ENCODE results near the gene EFCAB11.
A peak's percentile ranks its signal among the peaks of the same experiment; 100 is the strongest.

Gene EFCAB11

GRCh38 chr14:89956661-89957009, 2.1 kb upstream of the EFCAB11 start:
- DNase-seq, result no peak

GRCh38 chr14:89955745-89956660, 1.5 kb upstream of the EFCAB11 start, which contains the start of gene TDP1:
Gene TDP1, plus strand, starts transcription at chr14:89955927. Its CDS starts 7,188 bp downstream, at chr14:89963115.
- peak; percentile 92 to 94 for DNase-seq

- DNase-seq, result peak in 1 of 2 experiments; percentile 45
Measured at GRCh38 chr14:89955022-89955744, 653 bp upstream of the EFCAB11 start.

- no peak for DNase-seq
Measured at GRCh38 chr14:89953602-89954001, 928 bp downstream of the EFCAB11 start.

- no peak for DNase-seq
Measured at GRCh38 chr14:89952576-89952975, 2.0 kb downstream of the EFCAB11 start.

GRCh38 chr14:89947344-89947743, 7.2 kb downstream of the EFCAB11 start:
- DNase-seq, result no peak

DNA sequence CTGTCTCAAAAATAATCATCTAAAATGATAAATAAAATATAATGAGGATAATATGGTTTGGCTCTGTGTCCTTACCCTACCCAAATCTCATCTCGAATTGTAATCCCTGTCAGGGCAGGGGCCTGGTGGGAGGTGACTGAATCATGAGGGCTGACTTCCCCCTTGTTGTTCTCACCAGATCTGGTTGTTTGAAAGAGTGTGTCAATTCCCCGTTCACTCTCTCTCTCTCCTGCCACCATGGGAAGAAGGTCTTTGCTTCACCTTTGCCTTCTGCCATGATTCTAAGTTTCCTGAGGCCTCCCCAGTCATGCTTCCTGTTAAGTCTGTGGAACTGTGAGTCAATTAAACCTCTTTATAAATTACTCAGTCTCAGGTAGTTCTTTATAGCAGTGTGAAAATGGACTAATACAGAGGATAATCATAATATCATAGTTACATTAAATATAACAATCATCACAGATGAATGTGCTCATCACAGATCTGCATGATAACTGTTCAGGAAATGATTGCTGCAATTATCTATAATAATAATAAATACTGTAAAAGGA, 12.6 kb downstream of the EFCAB11 start:
- no peak for DNase-seq

DNA sequence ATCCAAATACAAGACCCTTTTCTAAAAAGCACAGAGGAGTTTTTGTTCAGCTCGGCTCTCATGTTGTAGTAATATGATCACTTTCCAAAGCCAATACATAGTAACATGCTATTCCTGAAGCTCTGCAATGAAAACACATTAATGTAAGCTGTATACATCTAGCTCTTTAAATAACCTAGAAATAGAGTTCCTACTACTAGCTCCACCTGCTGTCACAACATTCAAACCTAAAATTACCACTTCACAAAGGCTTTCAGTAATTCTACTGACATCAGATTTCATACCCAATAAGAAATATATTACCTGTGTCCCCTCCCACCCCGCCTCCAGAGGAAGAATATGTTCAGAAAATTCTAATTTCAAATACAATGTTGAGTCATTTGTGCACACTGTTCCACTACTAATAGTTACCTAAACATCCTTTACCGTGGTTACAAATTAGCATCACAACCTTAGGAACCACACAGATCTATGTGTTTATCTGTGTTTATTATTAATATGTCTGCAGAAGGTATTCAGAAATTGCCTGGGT, 17.8 kb downstream of the EFCAB11 start:
- DNase-seq, result peak; percentile 10 to 32

DNA sequence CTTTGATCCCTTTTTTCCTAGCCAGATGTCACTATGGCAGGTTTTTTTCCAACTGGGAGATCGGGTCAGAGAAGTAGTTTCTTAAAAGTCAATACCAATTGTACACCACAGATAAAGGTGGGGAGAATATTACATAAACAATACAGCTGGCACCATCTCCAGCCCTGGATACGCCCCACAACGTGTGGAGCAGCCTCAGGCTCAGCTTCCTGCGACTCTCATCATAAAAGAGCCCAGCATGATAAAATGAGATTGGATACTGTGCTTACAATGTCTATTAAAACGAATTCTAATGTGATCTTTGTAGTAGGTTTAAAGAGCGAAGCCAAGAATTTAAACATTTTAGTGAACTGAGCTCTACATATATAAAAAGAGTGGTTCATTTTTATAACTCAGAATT, 21.5 kb downstream of the EFCAB11 start:
- no peak for DNase-seq

GRCh38 chr14:89927186-89927865, 27.2 kb downstream of the EFCAB11 start:
- DNase-seq, result no peak

DNA sequence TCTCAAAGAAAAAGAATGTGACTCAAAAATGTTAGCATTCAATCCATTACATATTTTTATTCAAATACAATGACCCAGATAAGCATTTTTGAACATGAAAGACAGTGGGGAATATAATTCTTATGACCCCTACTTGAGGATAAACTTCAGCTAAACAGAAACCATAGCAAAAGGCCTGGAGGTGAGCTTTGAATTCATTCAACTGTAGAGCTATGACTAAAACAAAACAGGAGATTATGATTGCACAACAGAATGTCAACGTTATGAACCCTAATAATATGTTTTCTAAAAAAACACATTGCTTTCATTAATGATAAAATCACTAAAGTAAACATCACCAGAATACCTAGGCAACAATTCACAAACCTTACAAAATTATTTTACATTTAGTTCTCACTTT, 27.8 kb downstream of the EFCAB11 start:
- DNase-seq, result no peak

DNA sequence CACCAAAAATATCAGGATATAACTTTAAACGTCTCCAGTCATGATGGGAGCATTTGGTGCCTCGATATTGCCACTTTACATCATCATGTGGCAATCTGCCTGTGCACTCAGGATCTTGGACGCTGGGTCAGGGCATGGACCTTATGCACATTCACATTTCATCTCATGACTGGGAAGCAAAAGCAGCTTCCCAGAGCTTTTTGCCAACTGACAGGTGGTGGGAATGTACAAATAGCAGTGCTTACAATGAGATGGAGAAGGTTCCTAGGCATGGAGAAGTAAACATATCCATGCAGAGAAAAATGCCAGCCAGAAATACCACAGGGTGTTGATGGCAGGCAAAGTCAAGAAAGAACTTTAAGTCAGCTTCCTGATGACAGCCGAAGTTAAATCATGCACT, 30.3 kb downstream of the EFCAB11 start:
- DNase-seq, result no peak

GRCh38 chr14:89922031-89922907, 32.3 kb downstream of the EFCAB11 start:
- no peak for DNase-seq

- no peak for DNase-seq
Measured at GRCh38 chr14:89921346-89921745, 33.2 kb downstream of the EFCAB11 start.

DNA sequence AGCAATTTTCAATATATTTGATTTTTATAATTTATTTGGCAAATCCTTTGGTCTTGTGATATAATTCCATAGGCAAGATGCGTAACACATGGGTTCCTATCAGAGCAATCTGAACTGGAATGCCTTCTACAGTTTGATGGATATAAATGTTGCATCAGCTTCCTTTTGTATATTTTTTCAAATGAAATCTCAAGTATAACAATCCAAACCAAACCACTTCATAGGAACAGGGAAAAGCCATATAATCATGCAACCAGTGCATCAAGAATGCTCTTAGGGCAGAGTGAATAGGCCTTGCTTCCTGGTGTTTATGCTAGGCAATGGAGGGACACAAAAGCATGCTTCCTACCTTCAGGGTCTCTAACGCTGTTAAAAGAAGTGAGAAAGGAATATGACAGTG, 34.5 kb downstream of the EFCAB11 start:
- no peak for DNase-seq

- DNase-seq, result no peak
Measured at GRCh38 chr14:89918721-89919120, 35.8 kb downstream of the EFCAB11 start.

DNA sequence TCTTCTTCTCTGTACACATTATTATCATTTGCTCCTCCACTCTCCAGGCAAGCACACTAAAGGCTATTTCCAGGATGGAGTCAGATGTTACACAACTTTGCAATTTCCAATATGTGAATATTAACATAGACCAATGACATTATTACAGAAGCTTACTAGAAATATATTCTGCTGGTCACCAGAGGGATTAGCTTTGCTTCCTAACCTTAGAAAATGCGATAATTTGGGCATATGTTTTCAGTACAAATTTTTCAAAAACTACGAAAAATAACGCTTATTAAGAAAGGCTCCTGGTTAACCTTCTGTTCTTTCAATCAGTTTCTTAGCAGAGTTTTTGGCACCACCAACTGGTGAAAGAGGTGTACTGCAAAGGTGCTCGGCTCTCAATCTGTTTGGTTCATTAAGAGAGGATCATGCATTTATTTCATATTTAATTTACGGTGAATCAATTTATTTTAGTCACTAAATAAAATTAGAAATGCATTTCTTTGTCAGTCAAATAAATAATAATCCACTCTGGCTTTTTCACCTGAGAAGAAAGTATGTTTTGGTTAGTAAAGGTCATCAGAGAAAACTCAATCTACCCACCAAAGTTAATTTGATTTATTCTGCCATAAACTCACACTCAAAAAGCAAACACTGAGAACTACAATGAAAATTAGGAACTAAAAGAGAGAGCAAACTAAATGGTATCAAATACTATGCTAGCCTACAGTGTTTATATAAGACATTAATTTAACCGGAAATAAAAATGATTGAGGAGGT, 39.2 kb downstream of the EFCAB11 start:
- peak; percentile 69 to 85 for DNase-seq

DNA sequence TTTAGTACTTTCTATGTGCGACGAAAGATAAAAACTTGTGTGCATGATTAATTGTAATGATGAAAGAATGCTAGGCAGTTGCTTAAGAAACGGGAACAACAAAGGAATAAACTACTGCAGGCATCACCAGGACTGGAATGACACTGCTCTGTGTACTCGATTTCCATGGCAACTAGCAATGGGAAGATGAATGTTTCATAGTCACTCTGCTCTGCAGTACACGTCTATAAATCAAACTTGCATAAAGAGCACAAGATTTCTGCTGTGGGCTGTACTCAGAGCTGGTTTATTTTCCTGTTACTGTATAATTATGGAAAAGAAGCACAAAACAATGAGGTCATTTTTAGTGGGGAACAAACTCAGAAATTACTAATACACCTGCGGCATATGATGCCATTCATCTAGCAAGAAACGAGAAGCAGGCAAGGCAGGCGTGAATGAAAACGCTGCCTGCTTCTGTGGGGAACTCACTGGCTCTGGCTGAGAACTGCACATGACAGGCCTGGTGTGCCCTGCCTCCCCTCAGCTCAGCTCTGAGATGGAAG, 41.8 kb downstream of the EFCAB11 start:
- DNase-seq, result no peak

DNA sequence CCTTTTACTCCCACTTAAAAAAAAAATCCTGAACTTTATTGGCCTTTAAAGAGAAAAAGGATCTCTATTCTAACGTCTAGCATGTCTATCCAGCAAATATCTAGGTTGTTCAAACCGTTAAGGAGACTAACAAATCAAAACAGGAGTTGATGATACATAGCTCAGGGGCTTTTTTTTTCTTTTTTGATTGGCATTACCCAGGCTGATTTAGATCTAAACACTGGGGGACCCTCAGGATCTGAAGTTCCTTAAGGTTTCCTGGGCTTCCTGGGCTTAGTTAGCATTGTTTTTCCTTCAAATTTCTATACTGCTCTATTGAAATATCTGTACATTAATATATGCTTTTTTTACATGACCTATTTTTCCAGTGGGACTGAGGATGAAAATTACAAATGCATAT, 42.3 kb downstream of the EFCAB11 start:
- DNase-seq, result no peak

DNA sequence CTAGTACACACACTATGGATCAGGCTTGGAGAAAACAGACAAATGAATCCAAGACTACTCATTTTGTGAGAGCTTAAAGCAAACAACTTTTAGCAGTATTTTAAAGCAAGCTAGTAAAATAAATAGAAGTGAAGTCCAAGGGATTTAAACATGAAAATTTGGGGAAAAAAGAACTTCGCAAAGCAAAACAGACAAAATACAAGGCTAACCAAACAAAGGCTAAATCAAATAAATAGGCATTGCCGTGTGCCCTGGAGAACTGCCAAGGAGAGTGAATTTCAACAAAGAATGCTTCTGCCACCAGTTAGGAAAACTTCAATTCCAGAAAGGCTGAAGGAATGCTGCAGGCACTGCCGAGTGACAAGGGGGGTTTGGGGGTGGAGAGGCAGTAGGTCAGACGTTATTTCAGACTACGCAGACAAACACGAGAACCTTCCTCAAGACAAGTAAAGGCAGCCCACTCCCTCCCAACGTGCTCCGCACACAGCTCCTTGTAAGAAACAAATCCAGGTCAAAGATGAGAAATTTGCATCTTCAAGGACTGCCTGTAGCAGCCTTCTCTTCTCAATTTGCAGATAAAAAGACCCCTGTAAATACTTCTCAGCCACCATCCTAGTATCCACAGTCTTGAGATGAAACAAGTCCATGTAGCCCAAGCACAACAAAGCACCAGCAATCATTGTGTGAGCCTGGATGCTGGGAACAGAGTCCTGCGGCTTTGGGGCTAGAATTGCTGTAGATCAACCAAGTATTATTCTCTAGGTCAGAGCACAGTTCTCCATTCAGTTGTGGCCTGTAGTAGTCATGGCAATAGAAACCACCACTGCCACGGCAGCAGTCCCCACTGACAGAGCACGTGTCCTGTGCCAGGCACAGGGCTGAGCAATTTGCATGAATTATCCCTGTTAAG, 43.3 kb downstream of the EFCAB11 start:
- no peak for DNase-seq
